HL-60 (cell line): ENCODE data around the gene CRMP1.

ENCODE experiments used
- TF ChIP-seq, protein P1 (sequence below): IDR thresholded peaks from one replicate; pipeline ENCODE4 v1.5.1; 2011; ENCODE audit warnings: low read length, control low read depth, inconsistent platforms; ENCODE audit not compliant: insufficient read depth
- TF ChIP-seq, protein P2 (sequence below): IDR thresholded peaks from 2 replicates; pipeline ENCODE4 v1.6.1; 2012; ENCODE audit warnings: low read depth; ENCODE audit not compliant: insufficient replicate concordance

DNA sequence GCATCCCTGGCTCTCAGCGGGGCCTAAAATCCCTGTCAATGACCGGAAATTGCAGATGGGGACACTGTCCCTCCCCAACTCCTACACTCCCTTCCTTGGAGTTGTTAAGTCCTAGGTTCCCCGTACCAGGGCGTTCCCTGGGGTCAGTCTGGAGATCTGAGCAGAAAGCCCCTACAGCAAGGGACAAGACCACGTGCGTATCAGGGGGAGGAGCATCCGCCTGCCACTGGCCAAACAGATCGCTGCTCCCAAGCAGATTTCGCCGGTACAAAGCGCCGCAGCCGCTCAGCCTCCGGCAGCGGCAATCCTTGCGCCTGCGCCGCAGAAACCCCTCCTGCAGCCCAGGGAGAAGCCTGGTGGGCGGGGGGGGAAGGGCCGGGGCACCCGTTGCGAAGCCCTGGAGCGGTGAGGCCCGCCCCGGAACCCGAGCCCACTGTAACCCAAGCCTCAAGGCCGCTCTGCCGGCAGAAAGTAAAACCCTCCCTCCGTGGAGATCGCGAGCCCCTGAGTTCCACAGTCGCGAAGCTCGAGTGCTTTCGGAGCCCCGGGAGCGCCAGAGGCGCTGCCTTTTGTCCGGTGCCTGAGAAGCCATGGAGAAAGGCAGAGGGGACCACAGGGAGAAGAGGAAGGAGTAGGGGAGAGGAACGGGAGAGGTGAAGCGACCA lies 2.7 kb downstream of the CRMP1 start:
- TF ChIP-seq, protein P1, sequence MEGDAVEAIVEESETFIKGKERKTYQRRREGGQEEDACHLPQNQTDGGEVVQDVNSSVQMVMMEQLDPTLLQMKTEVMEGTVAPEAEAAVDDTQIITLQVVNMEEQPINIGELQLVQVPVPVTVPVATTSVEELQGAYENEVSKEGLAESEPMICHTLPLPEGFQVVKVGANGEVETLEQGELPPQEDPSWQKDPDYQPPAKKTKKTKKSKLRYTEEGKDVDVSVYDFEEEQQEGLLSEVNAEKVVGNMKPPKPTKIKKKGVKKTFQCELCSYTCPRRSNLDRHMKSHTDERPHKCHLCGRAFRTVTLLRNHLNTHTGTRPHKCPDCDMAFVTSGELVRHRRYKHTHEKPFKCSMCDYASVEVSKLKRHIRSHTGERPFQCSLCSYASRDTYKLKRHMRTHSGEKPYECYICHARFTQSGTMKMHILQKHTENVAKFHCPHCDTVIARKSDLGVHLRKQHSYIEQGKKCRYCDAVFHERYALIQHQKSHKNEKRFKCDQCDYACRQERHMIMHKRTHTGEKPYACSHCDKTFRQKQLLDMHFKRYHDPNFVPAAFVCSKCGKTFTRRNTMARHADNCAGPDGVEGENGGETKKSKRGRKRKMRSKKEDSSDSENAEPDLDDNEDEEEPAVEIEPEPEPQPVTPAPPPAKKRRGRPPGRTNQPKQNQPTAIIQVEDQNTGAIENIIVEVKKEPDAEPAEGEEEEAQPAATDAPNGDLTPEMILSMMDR, result no peak
- TF ChIP-seq, protein P2, sequence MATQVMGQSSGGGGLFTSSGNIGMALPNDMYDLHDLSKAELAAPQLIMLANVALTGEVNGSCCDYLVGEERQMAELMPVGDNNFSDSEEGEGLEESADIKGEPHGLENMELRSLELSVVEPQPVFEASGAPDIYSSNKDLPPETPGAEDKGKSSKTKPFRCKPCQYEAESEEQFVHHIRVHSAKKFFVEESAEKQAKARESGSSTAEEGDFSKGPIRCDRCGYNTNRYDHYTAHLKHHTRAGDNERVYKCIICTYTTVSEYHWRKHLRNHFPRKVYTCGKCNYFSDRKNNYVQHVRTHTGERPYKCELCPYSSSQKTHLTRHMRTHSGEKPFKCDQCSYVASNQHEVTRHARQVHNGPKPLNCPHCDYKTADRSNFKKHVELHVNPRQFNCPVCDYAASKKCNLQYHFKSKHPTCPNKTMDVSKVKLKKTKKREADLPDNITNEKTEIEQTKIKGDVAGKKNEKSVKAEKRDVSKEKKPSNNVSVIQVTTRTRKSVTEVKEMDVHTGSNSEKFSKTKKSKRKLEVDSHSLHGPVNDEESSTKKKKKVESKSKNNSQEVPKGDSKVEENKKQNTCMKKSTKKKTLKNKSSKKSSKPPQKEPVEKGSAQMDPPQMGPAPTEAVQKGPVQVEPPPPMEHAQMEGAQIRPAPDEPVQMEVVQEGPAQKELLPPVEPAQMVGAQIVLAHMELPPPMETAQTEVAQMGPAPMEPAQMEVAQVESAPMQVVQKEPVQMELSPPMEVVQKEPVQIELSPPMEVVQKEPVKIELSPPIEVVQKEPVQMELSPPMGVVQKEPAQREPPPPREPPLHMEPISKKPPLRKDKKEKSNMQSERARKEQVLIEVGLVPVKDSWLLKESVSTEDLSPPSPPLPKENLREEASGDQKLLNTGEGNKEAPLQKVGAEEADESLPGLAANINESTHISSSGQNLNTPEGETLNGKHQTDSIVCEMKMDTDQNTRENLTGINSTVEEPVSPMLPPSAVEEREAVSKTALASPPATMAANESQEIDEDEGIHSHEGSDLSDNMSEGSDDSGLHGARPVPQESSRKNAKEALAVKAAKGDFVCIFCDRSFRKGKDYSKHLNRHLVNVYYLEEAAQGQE, result no peak
